MM.1S (cell line): ENCODE data around the gene COLEC11.
A peak's percentile ranks its signal among the peaks of the same experiment; 100 is the strongest.

ENCODE experiments used
- DNase-seq: peaks from one replicate; pipeline ENCODE4 v3.0.0-alpha.2; 2015
- H2AFZ ChIP-seq: fragments of 300-600 bp; sonication (generic); 2 replicates; pipeline ENCODE4 v1.6.0; 2016; ENCODE audit warnings: antibody characterized with exemption, low read length
- H3F3A ChIP-seq: fragments of 300-600 bp; sonication (generic); 2 replicates; pipeline ENCODE4 v1.6.1; 2016; ENCODE audit warnings: mild to moderate bottlenecking, antibody characterized with exemption, low read length, moderate library complexity, mixed read lengths; ENCODE audit not compliant: insufficient read depth
- H3K27ac ChIP-seq: fragments of 300-600 bp; sonication (generic); 2 replicates; pipeline ENCODE4 v1.5.1; 2016; ENCODE audit warnings: mild to moderate bottlenecking, low read length
- H3K27me3 ChIP-seq: fragments of 300-600 bp; sonication (generic); replicated peaks from 2 replicates; pipeline ENCODE4 v1.6.0; 2016; ENCODE audit warnings: low read length; ENCODE audit not compliant: insufficient read depth
- H3K36me3 ChIP-seq: fragments of 300-600 bp; sonication (generic); replicated peaks from 2 replicates; pipeline ENCODE4 v1.6.1; 2016; ENCODE audit warnings: mild to moderate bottlenecking, low read length, mixed read lengths; ENCODE audit not compliant: insufficient read depth
- H3K4me1 ChIP-seq: fragments of 300-600 bp; sonication (generic); 2 replicates; pipeline ENCODE4 v1.6.1; 2016; ENCODE audit warnings: low read length, mixed read lengths
- H3K4me2 ChIP-seq: fragments of 300-600 bp; sonication (generic); 2 replicates; pipeline ENCODE4 v1.6.0; 2016; ENCODE audit warnings: low read depth, low read length
- H3K4me3 ChIP-seq: fragments of 300-600 bp; sonication (generic); 2 replicates; pipeline ENCODE4 v1.5.1; 2016; ENCODE audit warnings: low read length, mixed read lengths
- H3K79me2 ChIP-seq: fragments of 300-600 bp; sonication (generic); 2 replicates; pipeline ENCODE4 v1.6.1; 2016; ENCODE audit warnings: mixed run types, low read length, mixed read lengths
- H3K9ac ChIP-seq: fragments of 300-600 bp; sonication (generic); 2 replicates; pipeline ENCODE4 v1.6.1; 2016; ENCODE audit warnings: low read length, mixed read lengths
- H3K9me2 ChIP-seq: fragments of 300-600 bp; sonication (generic); replicated peaks from 2 replicates; pipeline ENCODE4 v1.6.1; 2016; ENCODE audit warnings: mild to moderate bottlenecking, low read length, mixed read lengths; ENCODE audit not compliant: insufficient read depth
- H3K9me3 ChIP-seq: fragments of 300-600 bp; sonication (generic); replicated peaks from 2 replicates; pipeline ENCODE4 v1.6.1; 2016; ENCODE audit warnings: mild to moderate bottlenecking, low read length, mixed read lengths; ENCODE audit not compliant: insufficient read depth
- H4K20me1 ChIP-seq: fragments of 300-600 bp; sonication (generic); 2 replicates; pipeline ENCODE4 v1.6.1; 2016; ENCODE audit warnings: mild to moderate bottlenecking, low read length, moderate library complexity, mixed read lengths; ENCODE audit not compliant: insufficient read depth
- CTCF ChIP-seq: fragments of 300-600 bp; sonication (generic); IDR thresholded peaks from 2 replicates; pipeline ENCODE4 v1.5.1; 2016; ENCODE audit warnings: antibody characterized with exemption, low read length, mixed read lengths
- EZH2 ChIP-seq: fragments of 300-600 bp; sonication (generic); optimal IDR thresholded peaks from 2 replicates; pipeline ENCODE3; 2017; ENCODE audit warnings: low read depth, mild to moderate bottlenecking, antibody characterized with exemption, low read length, mixed read lengths
- EZH2phosphoT487 ChIP-seq: fragments of 300-600 bp; sonication (generic); IDR thresholded peaks from 2 replicates; pipeline ENCODE4 v1.6.1; 2018; ENCODE audit warnings: antibody characterized with exemption, low read length

The COLEC11 gene

DNA sequence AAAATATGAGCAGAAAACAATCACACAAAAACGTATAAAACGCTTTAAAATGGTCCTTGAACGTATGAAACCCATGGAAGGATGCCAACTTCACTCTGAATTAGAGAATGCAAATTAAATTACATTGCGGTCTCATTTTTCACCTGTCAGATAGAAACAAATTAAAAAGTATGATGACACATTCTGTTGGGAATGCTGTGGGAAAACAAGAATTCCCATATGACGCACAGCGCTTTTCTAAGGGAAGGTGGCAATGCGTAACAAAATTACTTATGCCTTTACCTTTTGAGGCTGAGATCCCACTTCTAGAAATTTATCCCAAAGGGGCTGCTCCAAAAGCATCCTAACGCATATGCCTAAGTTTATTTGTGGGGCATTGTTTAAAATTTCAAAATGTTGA lies 23.6 kb upstream of the COLEC11 start:
- Histone ChIP-seq H3F3A (0 out of 2 replicates have a peak, but pooled peaks cover 2% of the 10 kb centered on the region), H4K20me1 (no peaks in the 10 kb centered on the region), H3K9ac (no peak overlapping the region), H3K4me1 (peaks cover under 1% of the 10 kb centered on the region; the same call in 1 of the 2 replicates), H3K79me2 (peaks cover 12% of the 10 kb centered on the region), H3K9me2 (no peaks in the 10 kb centered on the region), H3K9me3 (no peaks in the 10 kb centered on the region), H3K27ac (no peak overlapping the region), H3K27me3 (no peaks in the 10 kb centered on the region), H3K4me3 (no peak overlapping the region), H3K36me3 (no peaks in the 10 kb centered on the region; the same call in 1 of the 2 replicates), H2AFZ (no peak overlapping the region), H3K4me2 (no peak overlapping the region)
- no peak for DNase-seq
- TF ChIP-seq EZH2phosphoT487 (no peak), CTCF (no peak), EZH2 (no peak)

- 0 out of 2 replicates have a peak, but pooled peaks cover 2% of the 10 kb centered on the region for H3F3A ChIP-seq
- no peak overlapping the region for H2AFZ ChIP-seq
- H3K27ac ChIP-seq = no peak overlapping the region
- H3K9ac ChIP-seq = no peak overlapping the region
- H3K4me2 ChIP-seq = no peak overlapping the region
- peaks cover 2% of the 10 kb centered on the region; the same call in 1 of the 2 replicates for H3K36me3 ChIP-seq
- no peaks in the 10 kb centered on the region for H3K9me3 ChIP-seq
- no peak overlapping the region for H3K4me3 ChIP-seq
- H3K79me2 ChIP-seq = peaks cover 26% of the 10 kb centered on the region
- TF ChIP-seq EZH2phosphoT487 (no peak), EZH2 (no peak), CTCF (no peak)
- no peaks in the 10 kb centered on the region for H3K9me2 ChIP-seq
- H3K27me3 ChIP-seq = no peaks in the 10 kb centered on the region
- H3K4me1 ChIP-seq = peaks cover 5% of the 10 kb centered on the region; the same call in 1 of the 2 replicates
- peaks cover under 1% of the 10 kb centered on the region; the same call in 1 of the 2 replicates for H4K20me1 ChIP-seq
- no peak for DNase-seq
These were observed 22.3 kb upstream of the COLEC11 start for GRCh38 chr2:3572620-3573019.

- DNase-seq = no peak
- Histone ChIP-seq H3K9ac (no peak overlapping the region), H3F3A (0 out of 2 replicates have a peak, but pooled peaks cover 8% of the 10 kb centered on the region), H3K9me2 (no peaks in the 10 kb centered on the region), H3K4me1 (peaks cover 5% of the 10 kb centered on the region), H2AFZ (peak overlapping the region; percentile 94; the same call in 1 of the 2 replicates), H3K4me2 (no peak overlapping the region), H3K27ac (no peak overlapping the region), H4K20me1 (peaks cover 10% of the 10 kb centered on the region), H3K27me3 (no peaks in the 10 kb centered on the region), H3K9me3 (no peaks in the 10 kb centered on the region), H3K4me3 (no peak overlapping the region), H3K36me3 (peaks cover 17% of the 10 kb centered on the region; the same call in 1 of the 2 replicates), H3K79me2 (peaks cover 41% of the 10 kb centered on the region)
- no peak for TF ChIP-seq EZH2phosphoT487
- no peak for TF ChIP-seq CTCF
- TF ChIP-seq EZH2 = no peak
These were observed 20.8 kb upstream of the COLEC11 start for GRCh38 chr2:3574155-3574554.
